ENCODE results near the gene EMD.
A peak's percentile ranks its signal among the peaks of the same experiment; 100 is the strongest.
"Not testable (repeated sequence)": the region's sequence is repeated elsewhere in the genome, so short reads cannot be mapped to it uniquely, and the experiment has no call there.

The EMD gene

DNA sequence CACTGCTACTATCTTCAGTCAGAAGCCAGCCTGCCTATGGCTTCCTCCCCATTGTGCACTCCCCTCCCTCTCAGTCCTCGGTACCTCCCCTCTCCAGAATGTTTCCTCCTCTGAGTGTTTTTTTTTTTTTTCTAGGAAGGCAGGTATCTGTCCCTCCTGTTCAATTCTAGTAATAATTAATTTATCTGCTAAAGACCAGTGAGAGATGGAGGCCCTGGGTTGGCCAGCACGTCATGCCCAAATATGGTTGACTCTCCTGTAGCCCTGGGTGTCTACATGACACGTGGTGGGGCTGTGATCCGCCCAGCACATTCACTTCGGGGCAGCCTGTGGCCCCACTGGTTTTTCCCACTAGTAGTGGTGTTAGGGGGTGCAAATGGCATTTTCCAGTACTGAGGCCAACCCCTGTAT, 6.5 kb upstream of the EMD start:
- DNase-seq, result peak; percentile 62

DNA sequence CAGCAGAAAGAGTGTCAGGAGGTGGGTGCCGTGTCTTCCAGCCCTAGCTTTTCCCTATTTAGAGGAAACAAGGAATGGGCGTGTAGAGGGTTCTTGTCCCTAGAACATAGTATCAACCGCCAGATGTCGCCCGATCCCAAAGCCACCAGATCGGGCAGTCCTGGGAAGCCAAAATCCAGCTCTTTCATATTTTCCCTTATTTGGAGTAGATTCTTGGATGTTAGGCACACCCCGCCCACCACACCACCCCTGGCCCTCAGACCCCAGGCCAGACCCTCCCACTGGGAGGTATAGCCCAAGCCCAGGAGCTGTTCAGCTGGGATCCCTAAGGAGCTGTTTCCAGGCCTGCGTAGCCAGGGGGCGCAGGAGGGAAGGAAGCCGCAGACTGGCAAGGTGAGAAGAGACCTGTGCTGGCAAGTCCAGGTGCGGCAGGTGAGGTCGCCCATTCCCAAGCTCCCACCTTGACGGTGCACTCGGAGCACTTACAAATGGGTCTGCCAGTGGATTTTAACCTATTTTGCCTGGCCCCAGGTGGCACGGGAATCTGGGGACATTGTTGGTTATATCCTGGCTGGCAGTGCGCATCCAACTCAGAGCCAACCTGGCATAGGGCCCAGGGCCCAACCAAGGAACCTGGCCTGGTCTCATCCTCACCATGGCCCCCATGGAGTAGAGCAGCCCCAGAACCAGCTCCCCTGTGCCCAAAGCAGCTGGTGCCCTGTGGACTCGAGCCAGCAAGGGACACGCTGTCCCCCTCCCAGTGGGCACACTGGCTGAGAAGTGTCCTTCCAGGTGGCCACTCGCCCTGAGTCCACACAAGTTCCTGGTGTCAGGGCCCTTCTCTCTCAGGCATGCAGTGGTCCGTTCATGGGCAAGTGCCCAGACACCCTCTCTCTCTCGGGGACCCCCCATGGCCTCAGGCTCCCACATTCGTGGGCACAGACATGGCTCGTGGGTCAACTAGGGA, 5.5 kb upstream of the EMD start:
- peak; percentile 64 for DNase-seq

DNA sequence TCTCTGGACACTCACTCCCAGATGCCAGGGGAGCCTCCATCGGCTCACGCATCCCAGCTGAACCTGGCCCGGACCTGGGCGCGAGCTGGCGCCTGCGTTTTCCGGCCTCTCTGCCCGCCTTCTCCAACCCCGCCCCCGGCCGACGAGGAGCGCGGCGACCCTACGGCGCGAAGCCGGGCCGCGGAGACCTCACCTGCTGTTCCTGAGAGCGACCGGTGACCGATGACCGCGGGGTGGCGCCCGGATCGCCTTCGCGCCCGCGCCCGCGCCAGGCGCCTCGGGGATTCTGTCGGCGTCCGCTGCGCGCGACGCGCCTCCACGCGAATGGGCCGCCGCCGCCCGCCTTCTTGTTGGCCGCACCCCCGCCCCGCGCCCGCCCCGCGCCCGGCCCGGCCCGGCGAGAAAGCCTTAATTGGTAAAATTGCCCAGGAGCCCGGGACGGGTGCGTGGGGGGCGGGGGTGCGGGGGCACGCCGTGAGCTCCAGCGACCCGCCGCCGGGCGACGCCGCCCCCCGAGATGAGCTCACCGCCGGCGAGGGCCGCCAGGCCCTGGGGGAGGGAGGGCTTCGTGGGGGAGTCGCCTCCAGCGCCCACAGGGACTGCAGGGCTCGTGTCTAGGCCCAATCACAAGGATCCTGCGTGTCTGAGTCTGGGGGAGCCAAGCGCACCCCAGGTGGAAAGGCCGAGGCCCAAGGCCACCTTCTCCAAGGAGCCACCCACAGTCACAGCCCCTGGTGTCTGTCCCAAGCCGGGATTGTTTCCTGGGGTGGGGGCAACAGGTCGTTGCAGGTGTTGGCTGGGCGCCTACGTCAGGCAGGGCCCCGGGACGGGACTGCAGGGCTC, 4.6 kb upstream of the EMD start, which contains the start of gene FLNA:
FLNA (minus strand) TSS at position 322 of the 843 bp plus-strand sequence. CDS start 3,389 bp downstream, outside the sequence.
- no peak for DNase-seq

- DNase-seq, result no peak
Measured at GRCh38 chrX:154375156-154375504, 4.0 kb upstream of the EMD start.

GRCh38 chrX:154376774-154377173, 2.3 kb upstream of the EMD start:
- no peak for DNase-seq

- peak; percentile 48 for DNase-seq
Measured at GRCh38 chrX:154378059-154378798, 866 bp upstream of the EMD start.

DNA sequence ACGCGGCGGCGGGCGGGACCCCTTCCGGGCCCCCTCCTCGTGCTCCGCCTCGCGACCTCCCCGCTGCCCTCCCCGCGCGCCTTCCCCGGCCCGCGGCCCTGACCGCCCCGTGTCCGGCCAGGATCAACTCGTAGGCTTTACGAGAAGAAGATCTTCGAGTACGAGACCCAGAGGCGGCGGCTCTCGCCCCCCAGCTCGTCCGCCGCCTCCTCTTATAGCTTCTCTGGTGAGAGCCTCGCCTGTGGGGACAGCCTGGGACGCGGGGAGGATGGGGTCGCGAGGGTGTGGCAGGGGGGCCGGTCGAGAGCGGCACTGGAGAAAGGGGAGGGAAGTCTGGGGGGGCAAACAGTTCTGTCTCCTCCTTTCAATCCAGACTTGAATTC, 465 bp downstream of the EMD start:
- no peak for DNase-seq

- DNase-seq, result no peak
Measured at GRCh38 chrX:154380153-154380552, 1.1 kb downstream of the EMD start.

DNA sequence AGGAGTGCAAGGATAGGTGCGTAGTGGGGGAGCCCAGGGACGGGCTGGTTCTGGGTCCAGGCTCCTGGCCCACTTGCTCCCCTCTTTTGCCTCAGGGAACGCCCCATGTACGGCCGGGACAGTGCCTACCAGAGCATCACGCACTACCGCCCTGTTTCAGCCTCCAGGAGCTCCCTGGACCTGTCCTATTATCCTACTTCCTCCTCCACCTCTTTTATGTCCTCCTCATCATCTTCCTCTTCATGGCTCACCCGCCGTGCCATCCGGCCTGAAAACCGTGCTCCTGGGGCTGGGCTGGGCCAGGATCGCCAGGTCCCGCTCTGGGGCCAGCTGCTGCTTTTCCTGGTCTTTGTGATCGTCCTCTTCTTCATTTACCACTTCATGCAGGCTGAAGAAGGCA, 1.7 kb downstream of the EMD start:
- DNase-seq, result no peak

DNA sequence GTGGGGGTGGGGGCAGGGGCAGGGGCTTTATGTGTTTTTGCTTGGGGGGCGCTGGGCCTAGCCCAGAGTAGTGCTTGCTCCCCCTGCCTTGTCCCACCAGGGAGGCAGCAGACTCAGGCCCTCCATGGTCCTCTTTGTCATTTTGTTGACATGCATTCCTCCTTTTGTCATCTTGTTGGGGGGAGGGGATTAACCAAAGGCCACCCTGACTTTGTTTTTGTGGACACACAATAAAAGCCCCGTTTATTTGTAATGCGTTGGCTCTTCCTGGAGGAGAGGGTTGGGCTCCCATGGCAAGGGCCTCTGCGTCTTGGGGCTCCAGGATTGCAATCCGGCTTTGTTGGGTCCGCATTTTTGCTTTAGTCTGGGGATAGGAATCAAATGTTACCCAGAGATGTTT, 2.2 kb downstream of the EMD start:
- DNase-seq, result no peak

DNA sequence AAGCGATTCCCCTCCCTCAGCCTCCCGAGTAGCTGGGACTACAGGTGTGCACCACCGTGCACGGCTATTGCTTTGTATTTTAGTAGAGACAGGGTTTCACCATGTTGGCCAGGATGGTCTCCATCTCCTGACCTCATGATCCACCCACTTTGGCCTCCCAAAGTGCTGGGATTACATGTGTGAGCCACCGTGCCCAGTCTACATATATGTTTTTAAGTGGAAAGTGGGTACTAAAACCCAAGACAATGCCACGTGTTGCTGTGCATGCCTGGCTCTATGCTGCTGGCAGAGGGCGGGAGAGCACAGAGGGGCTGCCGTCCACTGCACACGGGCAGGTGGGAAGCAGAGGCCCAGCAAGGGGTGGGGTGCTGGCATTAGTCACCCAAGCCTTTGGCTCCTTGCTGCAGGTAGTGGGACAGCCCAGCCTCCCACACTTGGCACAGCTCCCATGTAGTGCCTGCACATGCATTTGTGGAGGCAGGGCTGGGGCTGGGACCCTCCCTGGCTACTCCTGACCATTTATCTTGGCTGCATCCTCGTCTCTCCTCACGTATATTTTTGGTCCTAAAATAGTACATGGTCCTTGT, 3.5 kb downstream of the EMD start:
- DNase-seq, result no peak

GRCh38 chrX:154383359-154384283, 4.5 kb downstream of the EMD start:
- no peak for DNase-seq

DNA sequence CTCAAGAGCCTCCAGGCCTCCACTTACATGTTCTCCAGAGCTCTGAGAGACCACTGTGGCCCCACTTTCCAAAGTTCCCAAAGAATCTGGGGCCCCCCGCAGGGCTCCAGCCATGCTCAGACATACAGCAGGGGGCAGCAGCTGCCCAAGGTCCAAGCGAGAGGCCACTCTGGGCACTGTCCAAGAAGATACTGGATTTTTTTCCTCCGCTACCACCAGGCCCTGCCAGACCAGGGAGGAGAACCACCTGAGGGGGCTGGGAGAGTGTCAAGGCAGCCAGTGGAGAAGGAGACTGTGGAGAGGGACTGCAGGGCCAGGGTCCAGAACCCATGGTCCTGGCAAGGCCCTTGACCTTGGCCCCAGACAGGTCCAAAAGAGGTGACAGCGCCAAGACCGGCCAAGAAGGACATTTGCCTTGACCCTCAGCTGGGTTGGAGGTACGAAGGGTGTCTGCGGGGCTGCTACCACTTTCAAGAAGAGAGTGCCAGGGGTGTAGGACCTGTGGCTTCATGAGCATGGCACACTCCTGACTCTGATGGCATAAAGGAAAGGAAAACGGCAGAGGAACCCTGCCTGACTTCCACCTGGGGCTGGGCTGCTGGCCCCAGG, 5.3 kb downstream of the EMD start:
- DNase-seq, result no peak

DNA sequence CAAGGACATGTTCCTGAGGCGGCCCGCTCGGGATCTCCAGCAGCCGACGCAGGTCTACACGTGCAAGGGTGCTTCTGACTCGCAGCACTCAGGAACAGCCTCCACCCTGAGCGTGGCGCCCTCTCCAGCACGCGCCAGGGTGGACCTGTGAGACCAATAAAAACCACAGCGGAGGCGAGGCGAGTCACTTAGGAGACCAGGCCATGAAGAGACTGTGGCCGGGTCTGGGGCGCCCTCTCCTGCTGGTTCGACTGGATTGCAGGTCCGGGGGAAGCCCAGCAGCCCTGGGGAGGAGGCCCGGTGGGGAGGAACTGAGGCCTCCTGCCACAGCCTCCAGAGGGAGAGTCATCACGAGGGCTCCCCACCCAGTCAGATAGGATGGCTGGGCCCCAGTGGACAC, 9.0 kb downstream of the EMD start:
- not testable (repeated sequence) for DNase-seq

- not testable (repeated sequence) for DNase-seq
Measured at GRCh38 chrX:154388649-154389048, 9.6 kb downstream of the EMD start.

DNA sequence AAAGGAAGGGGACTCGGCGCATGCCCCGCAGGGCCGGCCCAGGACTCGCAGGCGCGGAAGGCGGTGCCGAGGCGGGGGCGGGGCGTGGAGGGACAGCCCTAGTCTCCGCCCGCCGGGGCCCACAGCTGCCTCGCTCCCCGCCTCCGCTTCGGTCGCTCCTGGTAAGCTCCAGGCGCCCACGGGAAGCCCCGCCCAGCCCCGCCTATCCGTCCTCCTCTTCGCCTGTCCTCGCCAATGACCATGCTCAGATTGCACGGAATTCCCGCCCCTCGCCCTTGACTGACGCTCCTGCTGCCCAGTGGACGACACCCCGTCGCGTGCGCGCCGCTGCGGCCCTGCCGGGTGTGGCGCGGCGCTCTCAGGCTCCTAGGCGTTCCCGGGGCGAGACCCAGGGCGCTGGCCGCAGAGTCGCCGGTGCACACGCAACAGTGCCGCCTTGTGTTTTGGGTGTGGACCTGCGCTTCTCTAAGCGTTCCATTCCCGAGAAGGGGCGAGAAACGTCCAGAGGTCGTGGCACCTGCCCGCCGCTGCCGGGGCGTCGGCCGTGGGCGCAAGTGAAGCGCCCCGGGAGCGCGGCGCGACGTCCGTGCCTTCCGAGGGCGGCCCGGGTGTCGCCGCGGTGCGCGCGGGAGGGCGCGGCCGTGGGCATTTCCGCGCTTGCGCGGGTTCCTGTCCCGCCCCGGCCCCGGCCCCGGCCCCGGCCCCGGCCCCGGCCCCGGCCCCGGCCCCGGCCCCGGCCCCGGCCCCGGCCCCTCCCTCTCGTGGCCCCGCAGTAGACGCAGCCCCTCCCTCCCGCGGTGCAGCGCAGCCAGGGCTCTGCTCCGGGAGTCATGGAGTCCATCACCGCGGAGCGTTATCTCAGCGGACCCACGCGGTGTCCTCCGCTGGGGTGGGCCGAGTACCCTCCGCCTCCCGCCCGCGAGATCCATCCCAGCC, 11.0 kb downstream of the EMD start:
- DNase-seq, result not testable (repeated sequence)

GRCh38 chrX:154396363-154396762, 17.3 kb downstream of the EMD start:
- not testable (repeated sequence) for DNase-seq

DNA sequence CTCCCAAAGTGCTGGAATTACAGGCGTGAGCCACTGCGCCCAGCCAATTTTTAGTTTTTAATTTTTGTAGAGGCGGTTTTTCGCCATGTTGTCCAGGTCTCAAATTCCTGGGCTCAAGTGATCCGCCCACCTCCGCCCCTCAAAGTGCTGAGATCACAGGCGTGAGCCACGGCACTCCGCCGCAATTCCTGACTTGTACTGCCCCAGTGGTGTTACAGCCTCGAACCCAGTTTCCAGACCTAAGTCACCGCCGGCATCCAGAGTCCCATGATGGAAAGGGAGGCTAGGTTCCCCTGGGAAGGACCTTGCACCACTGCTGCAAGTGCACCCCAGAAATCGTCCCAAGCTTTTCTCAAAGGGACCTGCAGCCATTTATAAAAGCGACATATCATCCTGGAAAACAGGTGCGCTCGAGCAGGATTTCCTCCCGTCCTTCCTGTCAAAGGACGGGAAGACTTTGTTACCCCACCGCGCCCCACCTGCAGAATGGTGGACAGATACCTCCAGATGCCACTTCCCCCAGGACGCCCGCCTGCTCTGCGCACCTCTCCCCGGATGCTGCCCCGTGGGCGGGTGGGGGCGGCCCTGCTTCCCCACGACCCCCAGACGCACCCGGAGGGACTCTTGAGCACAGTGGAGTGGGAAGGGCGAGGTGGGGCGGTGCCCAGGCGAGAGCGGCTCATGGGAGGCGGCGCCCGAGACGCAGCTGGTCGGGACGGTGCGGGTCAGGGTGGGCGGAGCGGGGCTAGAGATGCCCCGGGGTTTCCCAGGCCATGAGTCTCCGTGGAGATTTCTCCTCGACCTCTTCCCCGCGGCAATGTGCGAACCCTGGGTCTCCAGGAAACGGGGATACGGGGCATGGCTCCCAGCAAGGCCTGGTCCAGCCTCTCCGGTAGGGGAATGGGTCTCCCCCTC, 18.1 kb downstream of the EMD start:
- DNase-seq, result peak; percentile 71

Data from hematopoietic multipotent progenitor cell treated with erythropoietin and hydrocortisone succinate and interleukin-3 and kit ligand, for 8 days (in vitro differentiated cells).